Adrenal gland (tissue), 12 donors: ENCODE results near the gene DCC. TPM values are rescaled to one million over a fixed set of nuclear protein-coding genes. Genes with fewer than 3 reads are reported as not detected.

Experiments used
- DNase-seq, 7 donors: peaks; one replicate each; pipeline ENCODE4 v3.0.0-alpha.2; 2019 to 2020
- H3K27ac ChIP-seq, 5 donors: fragments of 200-600 bp; sonication (generic) in 4 of 5; 1 replicate in 3 of 5; 2 replicates in 2 of 5; pipeline versions ENCODE4 v1.5.1 to v1.8.0; 2016 to 2020; ENCODE audit warnings: mild to moderate bottlenecking in 1 of 5
- H3K27me3 ChIP-seq: fragments of 200-600 bp; 2 replicates; pipeline ENCODE4 v1.8.0; 2021
- H3K36me3 ChIP-seq, 2 donors: fragments of 200-600 bp; replicated peaks in 1 of 2; 1 replicate in 1 of 2; 2 replicates in 1 of 2; pipeline versions ENCODE4 v1.5.1 to v1.8.0; 2018 to 2022
- H3K4me1 ChIP-seq, 2 donors: fragments of 200-600 bp; replicated peaks in 1 of 2; 1 replicate in 1 of 2; 2 replicates in 1 of 2; pipeline versions ENCODE4 v1.5.1 to v1.8.0; 2018 to 2021
- H3K4me3 ChIP-seq, 4 donors: fragments of 200-600 bp; sonication (generic) in 3 of 4; one replicate each; pipeline ENCODE4 v1.5.1; 2016 to 2018
- H3K9me3 ChIP-seq, 3 donors: fragments of 200-600 bp; sonication (generic) in 1 of 3; replicated peaks in 1 of 3; 1 replicate in 2 of 3; 2 replicates in 1 of 3; pipeline versions ENCODE4 v1.5.1 to v1.8.0; 2016 to 2021
- POLR2A ChIP-seq, 2 donors: fragments of 450-650 bp; IDR thresholded peaks; one replicate each; pipeline ENCODE4 v1.6.1; 2017; ENCODE audit warnings: antibody characterized with exemption in 2 of 2, mild to moderate bottlenecking in 2 of 2, moderate library complexity in 1 of 2
- WGBS, 4 donors: extraction: QIAGEN DNeasy Blood & Tissue Kit in 2 of 4; methylation state at CpG; one replicate each; pipeline versions ENCODE4 v1.1.5 to v1.1.7; 2013 to 2017; 5-methylcytosine and 5-hydroxymethylcytosine counted together
- intact Hi-C, 2 donors: fragments of 100-400 bp; cut with DNase I; formaldehyde crosslinking; loops; one replicate each; pipeline versions ENCODE4 v1.14.1 to v1.15.0; 2022 to 2023
- polyA plus RNA-seq, 3 donors: library from polyadenylated mRNA; stranded (reverse); fragments of 200-250 nt in 2 of 3; fragments of 350-450 nt in 1 of 3; fragmentation: Illumina TruSeq in 1 of 3; extraction: RNeasy Lipid Tissue Mini Kit (QIAGEN cat#74804) in 1 of 3; gene quantifications; one replicate each; pipeline ENCODE4 v1.2.3, GENCODE V29; 2013 to 2014
- total RNA-seq, 9 donors: library from RNA; depleted of rRNA in 4 of 9; stranded (reverse); fragments of >200 nt in 4 of 9; fragments of 120-200 nt in 1 of 9; fragmentation: NEBNext Ultra II Directional in 1 of 9; extraction: Animal tissue kit (Norgen Biotek cat#: 25700) in 1 of 9; gene quantifications; one replicate each; pipeline versions ENCODE4 v1.1.0 to v1.2.4, GENCODE V29; 2013 to 2023
- TF ChIP-seq, protein P1 (sequence below), 6 experiments: fragments of 450-650 bp in 4 of 6; fragments of 200-600 bp in 2 of 6; sonication (generic) in 1 of 6; IDR thresholded peaks; 1 replicate in 5 of 6; 2 replicates in 1 of 6; pipeline versions ENCODE4 v1.5.1 to v1.8.0; 2016 to 2021; ENCODE audit warnings: antibody characterized with exemption in 6 of 6, mild to moderate bottlenecking in 2 of 6, moderate library complexity in 1 of 6
- donor health status: healthy with polysubstance abuse.
- donor health status: Bipolar disorder and iron deficiency.
- donor health status: DM: yes; HTN: yes; CAD: no.
- donor health status: DM: no; HTN: no; CAD: no.
- donor health status: DM: no; HTN: no; CAD: no.
- donor health status: DM: yes; HTN: yes; CAD: no.

DCC gene
- total and polyA plus RNA-seq, 12 donors: 0.33 to 3.5 (median 1.1) TPM; not detected in 1

DNA sequence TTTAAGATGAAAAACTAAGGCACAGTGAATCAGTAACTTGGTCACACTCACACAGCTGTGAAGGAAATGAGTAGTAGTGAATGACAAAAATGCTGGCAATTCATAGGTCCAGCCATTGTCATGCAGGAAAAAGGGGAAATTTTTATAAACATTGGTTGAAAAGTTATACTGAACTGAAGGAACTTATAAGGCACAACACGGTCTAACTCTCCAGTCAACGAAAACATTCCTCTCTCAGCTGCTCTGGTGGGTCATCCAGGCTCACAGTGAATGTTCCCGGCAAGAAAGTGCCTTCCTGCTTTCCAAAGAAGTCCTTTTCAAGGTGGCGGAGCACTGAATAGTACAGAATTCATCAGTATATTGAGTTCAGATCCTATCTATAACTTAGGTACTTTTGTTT is 476.1 kb downstream of the DCC start:
- no peaks in the 10 kb centered on the region for H3K36me3 ChIP-seq
- no peak overlapping the region for H3K4me3 ChIP-seq
- no peaks in the 10 kb centered on the region for H3K27me3 ChIP-seq
- no peaks in the 10 kb centered on the region for H3K4me1 ChIP-seq
- DNase-seq: no peak
- TF ChIP-seq, protein P1, sequence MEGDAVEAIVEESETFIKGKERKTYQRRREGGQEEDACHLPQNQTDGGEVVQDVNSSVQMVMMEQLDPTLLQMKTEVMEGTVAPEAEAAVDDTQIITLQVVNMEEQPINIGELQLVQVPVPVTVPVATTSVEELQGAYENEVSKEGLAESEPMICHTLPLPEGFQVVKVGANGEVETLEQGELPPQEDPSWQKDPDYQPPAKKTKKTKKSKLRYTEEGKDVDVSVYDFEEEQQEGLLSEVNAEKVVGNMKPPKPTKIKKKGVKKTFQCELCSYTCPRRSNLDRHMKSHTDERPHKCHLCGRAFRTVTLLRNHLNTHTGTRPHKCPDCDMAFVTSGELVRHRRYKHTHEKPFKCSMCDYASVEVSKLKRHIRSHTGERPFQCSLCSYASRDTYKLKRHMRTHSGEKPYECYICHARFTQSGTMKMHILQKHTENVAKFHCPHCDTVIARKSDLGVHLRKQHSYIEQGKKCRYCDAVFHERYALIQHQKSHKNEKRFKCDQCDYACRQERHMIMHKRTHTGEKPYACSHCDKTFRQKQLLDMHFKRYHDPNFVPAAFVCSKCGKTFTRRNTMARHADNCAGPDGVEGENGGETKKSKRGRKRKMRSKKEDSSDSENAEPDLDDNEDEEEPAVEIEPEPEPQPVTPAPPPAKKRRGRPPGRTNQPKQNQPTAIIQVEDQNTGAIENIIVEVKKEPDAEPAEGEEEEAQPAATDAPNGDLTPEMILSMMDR (IDR thresholded peaks at IDR 0.05): no peak
- no peaks in the 10 kb centered on the region for H3K9me3 ChIP-seq
- intact Hi-C loops: no loop called here
- WGBS, 4 donors: 49 to 69% (median 66%) methylated on average over 4 of the region's 4 CpGs
- H3K27ac ChIP-seq: no peak overlapping the region

DNA sequence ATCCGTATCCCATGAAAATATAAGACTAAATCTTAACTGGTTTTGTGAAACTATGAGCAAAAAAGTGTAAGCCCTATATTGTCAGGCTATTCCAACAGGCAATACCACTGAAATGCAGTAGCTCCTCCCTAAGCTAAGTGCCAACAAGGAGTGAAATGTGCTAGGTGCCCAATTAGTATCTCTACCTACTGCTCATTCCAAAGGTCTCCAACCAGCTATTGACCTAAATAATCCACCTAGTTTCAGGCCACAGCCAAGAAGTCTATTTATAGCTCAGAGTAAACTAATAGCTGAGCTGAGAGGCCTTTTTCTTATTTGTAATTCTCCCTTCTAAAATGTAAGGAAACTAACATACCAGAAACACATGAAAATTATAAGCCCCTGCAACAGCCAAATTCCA is 482.2 kb downstream of the DCC start:
- Histone ChIP-seq H3K4me3 (no peak overlapping the region), H3K36me3 (no peaks in the 10 kb centered on the region), H3K27ac (no peak overlapping the region), H3K4me1 (no peaks in the 10 kb centered on the region), H3K9me3 (no peaks in the 10 kb centered on the region), H3K27me3 (no peaks in the 10 kb centered on the region)
- DNase-seq: no peak
- intact Hi-C loops: no loop called here
- TF ChIP-seq, protein P1 (IDR thresholded peaks at IDR 0.05): no peak
- TF ChIP-seq POLR2A (IDR thresholded peaks at IDR 0.05): no peak
- 57 to 81% (median 76%) methylated on average over 1 of the region's 1 CpG for WGBS, 4 donors

DNA sequence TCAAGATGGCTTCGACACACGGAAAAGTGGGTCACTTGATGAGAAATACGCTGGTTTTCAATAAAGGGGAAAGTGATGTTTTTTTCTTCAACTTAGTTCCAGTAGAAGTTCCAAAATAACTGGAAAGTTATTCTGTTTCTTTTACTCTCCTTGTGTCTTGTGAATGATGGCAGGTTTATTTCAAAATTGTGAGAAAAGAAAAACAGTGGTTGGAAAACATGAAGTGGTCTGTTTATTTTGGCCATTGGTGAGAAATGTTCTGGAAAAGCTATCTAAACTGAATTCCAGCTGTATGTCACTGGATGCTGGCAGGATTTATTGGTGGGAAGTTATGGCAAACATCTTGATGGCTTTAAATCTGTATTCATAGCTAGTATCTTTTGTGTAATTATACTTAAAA is 484.1 kb downstream of the DCC start:
- no peaks in the 10 kb centered on the region for H3K4me1 ChIP-seq
- no peak for DNase-seq
- no peaks in the 10 kb centered on the region for H3K9me3 ChIP-seq
- no peaks in the 10 kb centered on the region for H3K27me3 ChIP-seq
- intact Hi-C loops: no loop called here
- H3K27ac ChIP-seq: no peak overlapping the region
- H3K36me3 ChIP-seq: no peaks in the 10 kb centered on the region
- TF ChIP-seq POLR2A (IDR thresholded peaks at IDR 0.05): no peak
- TF ChIP-seq, protein P1 (IDR thresholded peaks at IDR 0.05): no peak
- H3K4me3 ChIP-seq: no peak overlapping the region
- 43 to 61% (median 53%) methylated on average over 3 of the region's 3 CpGs for WGBS, 4 donors

DNA sequence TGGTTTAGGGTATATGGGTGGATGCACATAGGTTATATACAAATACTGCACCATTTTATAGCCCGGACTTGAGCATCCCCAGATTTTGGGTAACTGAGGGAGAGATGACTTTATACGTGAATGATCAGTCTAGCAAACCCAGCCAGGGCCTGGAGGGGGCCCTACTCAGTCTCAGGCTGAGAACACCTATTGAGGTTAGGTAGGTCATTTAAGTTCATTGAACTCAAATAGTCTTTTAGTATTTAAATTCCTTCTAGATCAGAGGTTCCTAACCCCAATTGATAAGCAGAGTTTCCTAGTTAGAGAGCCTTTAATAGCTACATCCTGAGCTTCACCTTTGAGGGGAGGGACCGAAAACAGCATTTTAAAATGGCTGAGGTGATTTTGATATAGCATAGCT is 487.0 kb downstream of the DCC start:
- Histone ChIP-seq H3K27me3 (no peaks in the 10 kb centered on the region), H3K27ac (no peak overlapping the region), H3K4me3 (no peak overlapping the region), H3K36me3 (no peaks in the 10 kb centered on the region), H3K9me3 (no peaks in the 10 kb centered on the region), H3K4me1 (no peaks in the 10 kb centered on the region)
- no peak for DNase-seq
- TF ChIP-seq, protein P1 (IDR thresholded peaks at IDR 0.05): no peak
- no peak for TF ChIP-seq POLR2A (IDR thresholded peaks at IDR 0.05)
- WGBS, 4 donors: 63 to 76% (median 72%) methylated on average over 3 of the region's 3 CpGs
- intact Hi-C loops: no loop called here
